PC-3 (cell line): ENCODE measurements around the gene KIAA0513.

ENCODE experiments used
- CTCF ChIP-seq: fragments of 300-600 bp; sonication (generic); conservative IDR thresholded peaks from 2 replicates; pipeline ENCODE4 v1.5.1; 2017; ENCODE audit warnings: antibody characterized with exemption, low read depth, mild to moderate bottlenecking, low read length
- EZH2 ChIP-seq: fragments of 300-600 bp; sonication (generic); IDR thresholded peaks from one replicate; pipeline ENCODE4 v1.6.1; 2017; ENCODE audit warnings: antibody characterized with exemption, mild to moderate bottlenecking, low read length; ENCODE audit not compliant: unreplicated experiment

- TF ChIP-seq CTCF (no peak), EZH2 (no peak)
These were observed 12.0 kb upstream of the KIAA0513 start for GRCh38 chr16:85015481-85016187.
